ENCODE data around the gene TRAF3IP1. TPM values are rescaled to one million over a fixed set of nuclear protein-coding genes. Genes with fewer than 3 reads are reported as not detected.

TRAF3IP1 gene
- total RNA-seq, 1 donor from 2014 or later: 15.1 TPM

- Mint-ChIP-seq H3K27ac (ENCODE audit: unreplicated experiment) (no peak overlapping the region), H3K4me1 (ENCODE audit: low read depth) (peaks cover 4% of the 10 kb centered on the region), H3K9me3 (ENCODE audit: low read depth) (no peaks in the 10 kb centered on the region), H3K4me3 (ENCODE audit: unreplicated experiment) (no peak overlapping the region), H3K36me3 (ENCODE audit: low read depth) (peaks cover 4% of the 10 kb centered on the region), H3K27me3 (ENCODE audit: low read depth) (no peaks in the 10 kb centered on the region)
- TF ChIP-seq, protein P1, sequence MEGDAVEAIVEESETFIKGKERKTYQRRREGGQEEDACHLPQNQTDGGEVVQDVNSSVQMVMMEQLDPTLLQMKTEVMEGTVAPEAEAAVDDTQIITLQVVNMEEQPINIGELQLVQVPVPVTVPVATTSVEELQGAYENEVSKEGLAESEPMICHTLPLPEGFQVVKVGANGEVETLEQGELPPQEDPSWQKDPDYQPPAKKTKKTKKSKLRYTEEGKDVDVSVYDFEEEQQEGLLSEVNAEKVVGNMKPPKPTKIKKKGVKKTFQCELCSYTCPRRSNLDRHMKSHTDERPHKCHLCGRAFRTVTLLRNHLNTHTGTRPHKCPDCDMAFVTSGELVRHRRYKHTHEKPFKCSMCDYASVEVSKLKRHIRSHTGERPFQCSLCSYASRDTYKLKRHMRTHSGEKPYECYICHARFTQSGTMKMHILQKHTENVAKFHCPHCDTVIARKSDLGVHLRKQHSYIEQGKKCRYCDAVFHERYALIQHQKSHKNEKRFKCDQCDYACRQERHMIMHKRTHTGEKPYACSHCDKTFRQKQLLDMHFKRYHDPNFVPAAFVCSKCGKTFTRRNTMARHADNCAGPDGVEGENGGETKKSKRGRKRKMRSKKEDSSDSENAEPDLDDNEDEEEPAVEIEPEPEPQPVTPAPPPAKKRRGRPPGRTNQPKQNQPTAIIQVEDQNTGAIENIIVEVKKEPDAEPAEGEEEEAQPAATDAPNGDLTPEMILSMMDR (IDR thresholded peaks at IDR 0.05): no peak
- DNase-seq (ENCODE audit: low spot score): no peak
Measured at GRCh38 chr2:238407566-238407965, 87.2 kb downstream of the TRAF3IP1 start.

DNA sequence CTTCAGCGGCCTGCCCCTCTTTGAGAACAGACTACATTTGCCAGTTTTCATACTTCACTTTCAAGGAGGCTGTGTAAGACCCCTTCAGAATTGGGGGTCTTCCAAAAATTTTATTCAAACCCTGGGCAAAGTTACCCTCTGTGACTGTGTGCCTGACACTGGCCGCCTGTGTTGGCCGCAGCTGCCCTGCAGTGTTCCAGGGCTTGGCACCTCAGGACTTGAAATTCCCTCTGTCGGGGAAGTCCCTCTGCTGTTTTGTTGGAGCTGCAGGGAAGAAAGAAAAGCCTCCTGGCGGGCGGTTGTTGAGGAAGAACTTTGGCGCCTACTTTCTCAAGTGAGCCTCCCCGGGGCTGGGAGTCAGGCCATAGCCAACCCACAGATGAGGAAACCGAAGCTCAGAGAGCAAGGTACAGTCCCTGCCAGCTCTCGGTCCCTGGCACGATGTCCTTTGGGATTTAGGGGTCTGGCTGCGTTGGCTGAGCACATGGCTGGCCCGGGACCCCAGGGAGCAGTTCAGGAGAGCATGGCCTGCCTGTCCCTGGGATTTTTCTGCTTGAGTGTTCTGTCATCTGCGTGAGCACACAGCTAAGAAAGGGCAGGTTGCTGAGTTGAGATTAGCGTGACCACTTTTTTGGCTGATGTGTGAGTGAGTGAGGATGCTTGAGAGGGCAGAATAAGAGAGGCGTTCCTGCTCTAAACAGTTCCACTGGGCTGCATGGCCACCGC, 88.5 kb downstream of the TRAF3IP1 start:
- TF ChIP-seq, protein P1 (IDR thresholded peaks at IDR 0.05): no peak
- no peak overlapping the region for H3K27ac Mint-ChIP-seq (ENCODE audit: unreplicated experiment)
- DNase-seq (ENCODE audit: low spot score): no peak
- no peaks in the 10 kb centered on the region for H3K9me3 Mint-ChIP-seq (ENCODE audit: low read depth)
- H3K36me3 Mint-ChIP-seq (ENCODE audit: low read depth): peaks cover 3% of the 10 kb centered on the region
- H3K27me3 Mint-ChIP-seq (ENCODE audit: low read depth): no peaks in the 10 kb centered on the region
- H3K4me1 Mint-ChIP-seq (ENCODE audit: low read depth): peaks cover 4% of the 10 kb centered on the region
- H3K4me3 Mint-ChIP-seq (ENCODE audit: unreplicated experiment): no peak overlapping the region

DNA sequence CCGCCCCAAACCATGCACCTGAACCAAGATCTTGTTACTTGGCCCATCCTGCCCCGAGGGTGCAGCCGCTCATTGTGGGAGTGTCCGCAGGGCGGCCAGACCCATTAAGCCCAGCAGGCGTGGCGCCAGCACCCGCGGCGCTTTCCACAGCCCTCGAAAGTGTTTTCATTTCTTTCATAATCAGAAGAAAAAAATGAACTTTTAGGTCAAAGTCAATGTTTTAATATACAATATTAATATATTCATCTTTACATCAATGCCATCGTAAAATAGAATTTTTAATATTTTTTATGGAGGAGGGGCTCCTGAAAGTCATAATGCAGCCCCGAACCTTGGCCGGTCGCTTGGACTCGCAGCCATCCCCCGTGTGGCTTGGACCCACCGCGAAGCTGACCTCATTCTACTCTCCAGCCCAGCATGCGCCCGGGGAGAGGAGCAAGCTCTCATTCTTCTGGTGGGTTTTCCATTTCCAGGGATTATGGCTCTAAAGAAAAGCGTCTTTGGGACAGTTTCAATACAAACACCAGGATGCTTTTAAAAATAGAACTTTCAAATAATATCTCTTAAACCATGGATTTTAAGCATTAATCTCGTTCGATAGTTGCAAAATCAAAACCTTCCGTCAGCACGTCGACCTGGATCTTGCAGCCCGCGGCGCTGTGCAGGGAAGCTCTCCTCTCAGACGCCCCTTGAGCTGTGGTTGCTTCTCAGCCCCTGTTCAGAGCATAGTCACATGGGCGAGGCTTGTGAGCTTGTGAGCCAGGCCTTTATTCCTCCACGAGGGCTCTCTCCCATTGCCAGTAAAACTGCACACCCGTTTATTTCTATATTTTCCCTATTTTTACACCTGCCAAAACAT, 89.3 kb downstream of the TRAF3IP1 start:
- Mint-ChIP-seq H3K9me3 (ENCODE audit: low read depth) (no peaks in the 10 kb centered on the region), H3K4me1 (ENCODE audit: low read depth) (peaks cover 4% of the 10 kb centered on the region), H3K27me3 (ENCODE audit: low read depth) (no peaks in the 10 kb centered on the region), H3K27ac (ENCODE audit: unreplicated experiment) (no peak overlapping the region), H3K4me3 (ENCODE audit: unreplicated experiment) (no peak overlapping the region), H3K36me3 (ENCODE audit: low read depth) (peaks cover 2% of the 10 kb centered on the region)
- no peak for DNase-seq (ENCODE audit: low spot score)
- TF ChIP-seq, protein P1 (IDR thresholded peaks at IDR 0.05): no peak

DNA sequence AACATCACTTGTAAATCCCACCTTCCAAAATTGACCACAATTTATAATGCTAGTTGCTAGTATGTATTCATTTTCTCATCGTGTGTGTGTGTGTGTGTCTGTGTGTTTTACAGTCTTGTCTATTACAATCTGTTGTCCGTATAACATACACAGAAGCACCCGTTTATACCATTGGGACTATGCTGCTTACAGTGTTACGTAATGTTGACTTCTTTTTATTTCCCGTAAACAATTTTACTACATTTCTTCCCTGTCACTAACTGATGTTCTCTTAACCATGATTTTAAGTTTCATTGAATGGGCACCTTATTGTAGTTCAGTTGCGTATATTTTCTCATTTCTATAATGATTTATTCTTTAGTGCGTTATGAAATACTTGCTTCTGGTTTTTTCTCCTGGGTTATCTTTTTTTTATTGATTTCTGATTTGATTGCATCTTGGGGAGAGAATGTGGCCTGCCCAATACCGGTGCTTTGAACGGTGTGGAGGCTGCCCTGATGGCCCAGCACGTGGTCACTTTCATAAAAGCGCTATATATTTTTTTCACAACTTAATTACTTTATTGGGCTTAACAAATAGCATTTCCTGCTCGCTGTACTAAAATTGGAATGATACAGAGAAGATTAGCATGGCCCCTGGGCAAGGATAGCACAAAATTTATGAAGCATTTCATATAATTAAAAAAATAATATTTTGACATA, 91.9 kb downstream of the TRAF3IP1 start:
- TF ChIP-seq, protein P1 (IDR thresholded peaks at IDR 0.05): no peak
- no peaks in the 10 kb centered on the region for H3K27me3 Mint-ChIP-seq (ENCODE audit: low read depth)

GRCh38 chr2:238413368-238413767, 93.0 kb downstream of the TRAF3IP1 start:
- no peak for DNase-seq (ENCODE audit: low spot score)
- TF ChIP-seq, protein P1 (IDR thresholded peaks at IDR 0.05): no peak
- H3K27me3 Mint-ChIP-seq (ENCODE audit: low read depth): no peaks in the 10 kb centered on the region
- H3K4me3 Mint-ChIP-seq (ENCODE audit: unreplicated experiment): no peak overlapping the region
- peaks cover 6% of the 10 kb centered on the region for H3K4me1 Mint-ChIP-seq (ENCODE audit: low read depth)
- H3K36me3 Mint-ChIP-seq (ENCODE audit: low read depth): peaks cover 2% of the 10 kb centered on the region
- no peaks in the 10 kb centered on the region for H3K9me3 Mint-ChIP-seq (ENCODE audit: low read depth)
- H3K27ac Mint-ChIP-seq (ENCODE audit: unreplicated experiment): no peak overlapping the region

More for the DNA sequence above, 91.9 kb downstream of the TRAF3IP1 start:
- Mint-ChIP-seq H3K4me1 (ENCODE audit: low read depth) (no peaks in the 10 kb centered on the region), H3K9me3 (ENCODE audit: low read depth) (no peaks in the 10 kb centered on the region), H3K36me3 (ENCODE audit: low read depth) (peaks cover 2% of the 10 kb centered on the region), H3K27ac (ENCODE audit: unreplicated experiment) (no peak overlapping the region), H3K4me3 (ENCODE audit: unreplicated experiment) (no peak overlapping the region)
- DNase-seq (ENCODE audit: low spot score): no peak
